HCT116 (cell line): Measurements from ENCODE around the gene SIGMAR1. TPM values are rescaled to one million over a fixed set of nuclear protein-coding genes. Genes with fewer than 3 reads are reported as not detected.

ENCODE experiments used
- ATAC-seq: fragments of 200-7000 bp; cut with Tn5 transposase; 2 replicates; pipeline ENCODE4 v1.9.1; 2020; ENCODE audit warnings: mild to moderate bottlenecking, moderate library complexity
- BruUV-seq: library from RNA; stranded (reverse); fragments of 400-500 nt; replicated peaks from 2 replicates; lab custom pipeline; 2021; lab: Mats Ljungman, UMichigan
- CTCF ChIA-PET: fragments of 300-600 bp; sonication (Branson Sonifier 250); formaldehyde crosslinking; loops from one replicate; lab custom pipeline; 2021; ENCODE audit warnings: antibody characterized with exemption; lab: Charles Lee
- POLR2A ChIA-PET: fragments of 300-600, 350-600 bp; sonication (Branson Sonifier 250); formaldehyde crosslinking; loops from one replicate; lab custom pipeline; 2021; ENCODE audit warnings: antibody characterized with exemption; lab: Charles Lee
- RAD21 ChIA-PET, 2 experiments: fragments of 300-600 bp; sonication (Branson Sonifier 250); formaldehyde crosslinking; loops; one replicate each; lab custom pipeline; 2023; ENCODE audit warnings: low total read pairs in 2 of 2; ENCODE audit not compliant: uncharacterized antibody in 2 of 2, unreplicated experiment in 2 of 2, low non-redundant PET in 1 of 2; lab: Charles Lee
- DNase-seq: peaks from one replicate; pipeline ENCODE4 v3.0.0-alpha.2; 2010; ENCODE audit warnings: low read depth, low spot score
- H2AFZ ChIP-seq: fragments of 200-600 bp; shearing (Covaris generic), sonication (generic); 2 replicates; pipeline ENCODE4 v1.6.1; 2017; ENCODE audit warnings: low read depth, mixed run types, mixed read lengths, antibody characterized with exemption, low read length; ENCODE audit not compliant: poor library complexity, severe bottlenecking
- H3K27ac ChIP-seq: 2 replicates; pipeline ENCODE4 v1.5.1; 2012; ENCODE audit warnings: low read depth, low read length
- H3K27me3 ChIP-seq: fragments of 200-600 bp; sonication (generic); 2 replicates; pipeline ENCODE4 v1.6.1; 2016; ENCODE audit warnings: mixed run types, low read length, mixed read lengths; ENCODE audit not compliant: insufficient read depth
- H3K36me3 ChIP-seq, 2 experiments: fragments of 200-500 bp in 1 of 2; fragments of 200-600 bp in 1 of 2; sonication (Bioruptor generic) in 1 of 2; sonication (generic) in 1 of 2; 2 replicates each; pipeline versions ENCODE4 v1.5.1 to v1.6.1; 2014 to 2016; ENCODE audit warnings: low read length in 2 of 2, inconsistent platforms in 1 of 2, mixed read lengths in 1 of 2, mixed run types in 1 of 2; ENCODE audit not compliant: insufficient read depth in 2 of 2, control insufficient read depth in 1 of 2
- H3K4me1 ChIP-seq, 2 experiments: fragments of 200-600 bp in 1 of 2; sonication (generic) in 1 of 2; 2 replicates each; pipeline versions ENCODE4 v1.5.1 to v1.6.1; 2012 to 2017; ENCODE audit warnings: low read length in 2 of 2, inconsistent platforms in 1 of 2, mild to moderate bottlenecking in 1 of 2, mixed read lengths in 1 of 2, mixed run types in 1 of 2, moderate library complexity in 1 of 2; ENCODE audit not compliant: insufficient read depth in 2 of 2, control insufficient read depth in 1 of 2
- H3K4me2 ChIP-seq: fragments of 200-600 bp; sonication (generic); 2 replicates; pipeline ENCODE4 v1.6.1; 2017; ENCODE audit warnings: mixed run types, low read length, mixed read lengths
- H3K4me3 ChIP-seq, 2 experiments: fragments of 200-600 bp in 1 of 2; sonication (generic) in 1 of 2; replicated peaks in 1 of 2; 2 replicates each; pipeline ENCODE4 v1.5.1; 2011 to 2016; ENCODE audit warnings: low read length in 2 of 2, control low read depth in 1 of 2, low read depth in 1 of 2, mild to moderate bottlenecking in 1 of 2, mixed read lengths in 1 of 2, mixed run types in 1 of 2
- H3K79me2 ChIP-seq: fragments of 200-600 bp; sonication (generic); 2 replicates; pipeline ENCODE4 v1.6.1; 2017; ENCODE audit warnings: mild to moderate bottlenecking, mixed run types, low read length, moderate library complexity, mixed read lengths; ENCODE audit not compliant: insufficient read depth
- H3K9ac ChIP-seq: fragments of 200-600 bp; sonication (generic); 2 replicates; pipeline ENCODE4 v1.6.1; 2016; ENCODE audit warnings: low read length, mixed read lengths
- H3K9me2 ChIP-seq: fragments of 200-600 bp; sonication (generic), shearing (Covaris generic); 2 replicates; pipeline ENCODE4 v1.6.1; 2017; ENCODE audit warnings: mixed run types, mild to moderate bottlenecking, moderate library complexity; ENCODE audit not compliant: insufficient read depth
- H3K9me3 ChIP-seq, 2 experiments: fragments of 200-500 bp in 1 of 2; fragments of 200-600 bp in 1 of 2; sonication (Bioruptor generic) in 1 of 2; sonication (generic) in 1 of 2; 2 replicates each; pipeline ENCODE4 v1.6.1; 2014 to 2017; ENCODE audit warnings: low read length in 2 of 2, mixed read lengths in 2 of 2, inconsistent platforms in 1 of 2, low read depth in 1 of 2, mild to moderate bottlenecking in 1 of 2, mixed run types in 1 of 2, moderate library complexity in 1 of 2; ENCODE audit not compliant: control insufficient read depth in 1 of 2, insufficient read depth in 1 of 2
- H4K20me1 ChIP-seq: fragments of 200-600 bp; sonication (generic), shearing (Covaris generic); 2 replicates; pipeline ENCODE4 v1.6.1; 2017; ENCODE audit warnings: mixed run types, mild to moderate bottlenecking, moderate library complexity; ENCODE audit not compliant: insufficient read depth
- ATF3 ChIP-seq: IDR thresholded peaks from 2 replicates; pipeline ENCODE4 v1.6.1; 2012
- CBX3 ChIP-seq: IDR thresholded peaks from 2 replicates; pipeline ENCODE4 v1.6.1; 2012; ENCODE audit warnings: low read depth
- CEBPB ChIP-seq: IDR thresholded peaks from 2 replicates; pipeline ENCODE4 v1.6.1; 2012; ENCODE audit warnings: low read depth
- CTCF ChIP-seq, 3 experiments: fragments of 200-600 bp in 1 of 3; sonication (generic) in 1 of 3; IDR thresholded peaks in 2 of 3; conservative IDR thresholded peaks in 1 of 3; 2 replicates each; pipeline ENCODE4 v1.5.1; 2012 to 2017; ENCODE audit warnings: low read depth in 2 of 3, low read length in 2 of 3, antibody characterized with exemption in 1 of 3, borderline replicate concordance in 1 of 3, control low read depth in 1 of 3, mild to moderate bottlenecking in 1 of 3, mixed read lengths in 1 of 3, mixed run types in 1 of 3, moderate library complexity in 1 of 3; ENCODE audit not compliant: insufficient read depth in 1 of 3
- EGR1 ChIP-seq: IDR thresholded peaks from 2 replicates; pipeline ENCODE4 v1.6.1; 2012; ENCODE audit warnings: low read depth
- ELF1 ChIP-seq: IDR thresholded peaks from 2 replicates; pipeline ENCODE4 v1.6.1; 2012; ENCODE audit warnings: low read depth, borderline replicate concordance
- FOSL1 ChIP-seq: IDR thresholded peaks from 2 replicates; pipeline ENCODE4 v1.6.1; 2012; ENCODE audit warnings: low read depth
- JUND ChIP-seq: IDR thresholded peaks from 2 replicates; pipeline ENCODE4 v1.6.1; 2012
- POLR2A ChIP-seq: IDR thresholded peaks from 2 replicates; pipeline ENCODE4 v1.7.0; 2011; ENCODE audit warnings: borderline replicate concordance; ENCODE audit not compliant: insufficient read depth, insufficient read length; ENCODE audit errors: extremely low read depth
- POLR2AphosphoS5 ChIP-seq: IDR thresholded peaks from 2 replicates; pipeline ENCODE4 v1.6.1; 2011; ENCODE audit warnings: mild to moderate bottlenecking, low read depth, low read length, moderate library complexity
- SIN3A ChIP-seq: IDR thresholded peaks from 2 replicates; pipeline ENCODE4 v1.6.1; 2012; ENCODE audit warnings: low read depth
- SP1 ChIP-seq: IDR thresholded peaks from 2 replicates; pipeline ENCODE4 v1.6.1; 2012; ENCODE audit warnings: low read depth
- SRF ChIP-seq: IDR thresholded peaks from 2 replicates; pipeline ENCODE4 v1.6.1; 2012; ENCODE audit warnings: low read depth
- TCF7L2 ChIP-seq: IDR thresholded peaks from 2 replicates; pipeline ENCODE4 v1.7.0; 2011; ENCODE audit warnings: borderline replicate concordance, inconsistent platforms; ENCODE audit not compliant: insufficient read depth, insufficient read length; ENCODE audit errors: extremely low read depth
- ZFX ChIP-seq: fragments of 450-650 bp; IDR thresholded peaks from 2 replicates; pipeline ENCODE4 v1.6.1; 2017
- intact Hi-C: fragments of 100-400 bp; cut with micrococcal nuclease; formaldehyde crosslinking; loops from 2 replicates; pipeline ENCODE4 v1.10.0; 2022
- total RNA-seq: library from RNA; stranded (reverse); gene quantifications from one replicate; pipeline ENCODE4 v1.2.1, GENCODE V29; 2021; ENCODE audit not compliant: unreplicated experiment

SIGMAR1 gene
- total RNA-seq, 1 experiment from 2014 or later, result 109 TPM

GRCh38 chr9:34636791-34637355, 714 bp downstream of the SIGMAR1 start:
- Histone ChIP-seq H3K27ac (peak overlapping the region; percentile 85), H2AFZ (no peak overlapping the region), H3K9ac (peak overlapping the region; percentile 94), H3K4me2 (peak overlapping the region; percentile 95), H4K20me1 (no peaks in the 10 kb centered on the region), H3K4me1 (peaks cover 15 to 38% of the 10 kb centered on the region in 2 experiments; a peak in 3 of 4 replicates), H3K4me3 (peak overlapping the region; percentile 94), H3K27me3 (no peaks in the 10 kb centered on the region), H3K36me3 (peaks cover 0 to 12% of the 10 kb centered on the region in 2 experiments; a peak in 2 of 4 replicates), H3K9me2 (no peaks in the 10 kb centered on the region), H3K9me3 (no peaks in the 10 kb centered on the region), H3K79me2 (peaks cover 27% of the 10 kb centered on the region)
- ChIA-PET RAD21 (no interaction called here), CTCF (interaction anchor here (2.5 kb wide), 1 partner anchor 33 kb away, joined by 7 read pairs; no protein-coding TSS in a partner anchor), POLR2A (interaction anchor here (1.3 to 3.1 kb wide), 5 partner anchors 8 to 28 kb away, joined by 4 to 26 read pairs (median 8); partner anchors contain the start of genes ARID3C, DCTN3, GALT and IL11RA)
- DNase-seq, result no peak
- TF ChIP-seq ATF3, result no peak
- TF ChIP-seq CBX3, result no peak
- no peak for TF ChIP-seq SP1
- TF ChIP-seq ELF1, result no peak
- TF ChIP-seq SIN3A, result no peak
- TF ChIP-seq CTCF (IDR thresholded peaks at IDR 0.05 in 2 of 3, conservative IDR thresholded peaks at IDR 0.05 in 1 of 3; ENCODE audit: borderline replicate concordance in 1 of 3, insufficient read depth in 1 of 3, low read depth in 2 of 3, low read length in 2 of 3), result no peak
- TF ChIP-seq POLR2A, result no peak
- no peak for TF ChIP-seq SRF
- no peak for TF ChIP-seq ZFX
- TF ChIP-seq TCF7L2, result no peak
- TF ChIP-seq EGR1, result no peak
- no peak for TF ChIP-seq FOSL1
- TF ChIP-seq CEBPB, result no peak
- no peak for TF ChIP-seq JUND
- no peak for TF ChIP-seq POLR2AphosphoS5
- intact Hi-C loops, result no loop called here
- BruUV-seq, result TSS peak; percentile 46
- peak; percentile 1 for ATAC-seq
